Measurements from ENCODE around the gene CD300A. TPM values are rescaled to one million over a fixed set of nuclear protein-coding genes. Genes with fewer than 3 reads are reported as not detected.
"Not testable (repeated sequence)": the region's sequence is repeated elsewhere in the genome, so short reads cannot be mapped to it uniquely, and the experiment has no call there.

CD300A gene
- total RNA-seq, 1 experiment from 2014 or later = 0.45 TPM

DNA sequence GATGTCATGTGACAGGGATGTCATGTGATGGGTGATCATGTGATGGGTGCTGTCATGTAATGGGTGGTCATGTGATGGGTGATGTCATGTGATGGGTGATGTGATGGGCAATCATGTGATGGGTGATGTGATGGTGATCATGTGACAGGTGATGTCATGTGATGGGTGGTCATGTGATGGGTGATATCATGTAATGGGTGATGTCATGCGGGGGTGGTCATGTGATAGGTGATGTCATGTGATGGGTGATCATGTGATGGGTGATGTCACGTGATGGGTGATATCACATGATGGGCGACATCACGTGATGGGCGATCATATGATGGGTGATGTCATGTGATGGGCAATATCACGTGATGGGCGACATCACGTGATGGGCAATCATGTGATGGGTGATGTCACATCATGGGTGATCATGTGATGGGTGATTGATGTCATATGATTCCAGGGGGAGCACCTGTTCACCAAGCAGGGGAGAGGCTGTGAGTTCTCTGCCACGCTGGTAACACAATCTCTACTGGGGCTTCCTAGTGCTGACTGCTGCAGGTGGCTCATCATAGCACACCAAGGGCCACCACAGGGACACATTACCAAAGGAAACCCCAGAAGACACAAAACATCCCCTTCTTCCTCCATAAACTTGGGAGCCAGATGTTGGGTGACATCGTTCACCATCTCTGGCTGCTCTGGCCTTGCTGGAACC, 48.3 kb downstream of the CD300A start:
- peaks cover 91% of the 10 kb centered on the region for H3K27me3 Mint-ChIP-seq (ENCODE audit: unreplicated experiment)
- intact Hi-C loops (cut with micrococcal nuclease; ENCODE audit: unreplicated experiment) = no loop called here
- no peak for DNase-seq
- TF ChIP-seq CTCF (IDR thresholded peaks at IDR 0.05; ENCODE audit: unreplicated experiment) = no peak
- H3K36me3 Mint-ChIP-seq (ENCODE audit: insufficient read depth, unreplicated experiment) = peaks cover 20% of the 10 kb centered on the region
- no peaks in the 10 kb centered on the region for H3K4me1 Mint-ChIP-seq (ENCODE audit: low read depth, unreplicated experiment)
- CTCF ChIA-PET = no interaction called here
- H3K27ac Mint-ChIP-seq (ENCODE audit: unreplicated experiment) = peak overlapping the region; percentile 98
- peak overlapping the region; percentile 48 for H3K4me3 Mint-ChIP-seq (ENCODE audit: low read depth, unreplicated experiment)
- no TSS peak for BruUV-seq (replicated peaks)
- peaks cover 5% of the 10 kb centered on the region for H3K9me3 Mint-ChIP-seq (ENCODE audit: low read depth, unreplicated experiment)

- TF ChIP-seq CTCF (IDR thresholded peaks at IDR 0.05; ENCODE audit: unreplicated experiment) = no peak
- Mint-ChIP-seq H3K27me3 (ENCODE audit: unreplicated experiment) (peaks cover 87% of the 10 kb centered on the region), H3K27ac (ENCODE audit: unreplicated experiment) (no peak overlapping the region), H3K9me3 (ENCODE audit: low read depth, unreplicated experiment) (peaks cover 5% of the 10 kb centered on the region), H3K4me1 (ENCODE audit: low read depth, unreplicated experiment) (no peaks in the 10 kb centered on the region), H3K36me3 (ENCODE audit: insufficient read depth, unreplicated experiment) (peaks cover 20% of the 10 kb centered on the region), H3K4me3 (ENCODE audit: low read depth, unreplicated experiment) (no peak overlapping the region)
- no TSS peak for BruUV-seq (replicated peaks)
- CTCF ChIA-PET = no interaction called here
- intact Hi-C loops (cut with micrococcal nuclease; ENCODE audit: unreplicated experiment) = no loop called here
- DNase-seq = no peak
Measured at GRCh38 chr17:74515941-74516340, 49.5 kb downstream of the CD300A start.

DNA sequence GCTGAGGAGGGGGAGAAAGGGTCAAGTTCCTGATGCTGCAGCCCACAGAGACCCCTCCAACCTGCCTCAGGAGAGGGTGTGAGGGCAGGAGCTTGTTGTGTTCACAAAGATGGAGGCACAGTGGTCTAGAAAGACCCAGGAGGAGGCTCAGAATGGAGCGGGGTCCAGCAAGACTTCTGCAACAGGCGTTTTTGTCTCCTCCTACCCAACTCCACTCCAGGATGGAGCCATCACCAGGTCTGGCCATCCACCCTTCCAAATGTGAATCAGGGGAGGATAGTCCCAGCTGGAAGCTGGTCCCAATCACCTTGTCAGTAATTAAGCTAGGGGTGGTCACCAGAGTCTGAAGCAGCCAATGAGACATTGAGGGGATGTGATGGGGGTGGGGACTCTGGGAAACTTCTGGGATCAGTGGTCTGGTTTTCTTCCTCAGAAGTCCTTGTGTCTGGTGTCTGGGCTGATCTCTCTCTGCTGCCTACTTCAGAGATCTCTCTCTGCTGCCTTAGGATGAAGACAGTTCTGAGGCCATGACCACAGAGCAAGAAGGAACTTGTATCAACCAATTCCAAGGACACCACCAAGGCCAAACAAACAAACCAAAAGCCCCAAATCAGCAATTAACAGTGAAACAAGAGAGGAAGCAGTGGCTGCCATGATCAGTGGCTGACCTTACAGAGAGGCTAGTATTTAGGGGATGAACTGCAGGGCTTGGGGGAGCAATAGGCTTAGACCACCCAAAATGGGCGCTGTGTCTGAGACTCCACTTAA, 50.3 kb downstream of the CD300A start:
- intact Hi-C loops (cut with micrococcal nuclease; ENCODE audit: unreplicated experiment) = no loop called here
- CTCF ChIA-PET = no interaction called here
- BruUV-seq (replicated peaks) = no TSS peak
- Mint-ChIP-seq H3K27me3 (ENCODE audit: unreplicated experiment) (peaks cover 87% of the 10 kb centered on the region), H3K36me3 (ENCODE audit: insufficient read depth, unreplicated experiment) (peaks cover 20% of the 10 kb centered on the region), H3K4me1 (ENCODE audit: low read depth, unreplicated experiment) (no peaks in the 10 kb centered on the region), H3K4me3 (ENCODE audit: low read depth, unreplicated experiment) (no peak overlapping the region), H3K27ac (ENCODE audit: unreplicated experiment) (no peak overlapping the region), H3K9me3 (ENCODE audit: low read depth, unreplicated experiment) (peaks cover 5% of the 10 kb centered on the region)
- TF ChIP-seq CTCF (IDR thresholded peaks at IDR 0.05; ENCODE audit: unreplicated experiment) = no peak
- DNase-seq = no peak

- BruUV-seq (replicated peaks); H3K9me3 Mint-ChIP-seq (ENCODE audit: low read depth, unreplicated experiment); CTCF ChIA-PET; H3K27ac Mint-ChIP-seq (ENCODE audit: unreplicated experiment); H3K4me3 Mint-ChIP-seq (ENCODE audit: low read depth, unreplicated experiment); DNase-seq; intact Hi-C loops (cut with micrococcal nuclease; ENCODE audit: unreplicated experiment); H3K4me1 Mint-ChIP-seq (ENCODE audit: low read depth, unreplicated experiment): not testable (repeated sequence)
- peaks cover 20% of the 10 kb centered on the region for H3K36me3 Mint-ChIP-seq (ENCODE audit: insufficient read depth, unreplicated experiment)
- H3K27me3 Mint-ChIP-seq (ENCODE audit: unreplicated experiment) = peaks cover 87% of the 10 kb centered on the region
Measured at GRCh38 chr17:74518413-74518981, 52.1 kb downstream of the CD300A start.
